ENCODE results near the gene DNAH3. TPM values are rescaled to one million over a fixed set of nuclear protein-coding genes. Genes with fewer than 3 reads are reported as not detected.

DNAH3 gene
- total RNA-seq, 1 experiment from 2014 or later, result 0.24 TPM

DNA sequence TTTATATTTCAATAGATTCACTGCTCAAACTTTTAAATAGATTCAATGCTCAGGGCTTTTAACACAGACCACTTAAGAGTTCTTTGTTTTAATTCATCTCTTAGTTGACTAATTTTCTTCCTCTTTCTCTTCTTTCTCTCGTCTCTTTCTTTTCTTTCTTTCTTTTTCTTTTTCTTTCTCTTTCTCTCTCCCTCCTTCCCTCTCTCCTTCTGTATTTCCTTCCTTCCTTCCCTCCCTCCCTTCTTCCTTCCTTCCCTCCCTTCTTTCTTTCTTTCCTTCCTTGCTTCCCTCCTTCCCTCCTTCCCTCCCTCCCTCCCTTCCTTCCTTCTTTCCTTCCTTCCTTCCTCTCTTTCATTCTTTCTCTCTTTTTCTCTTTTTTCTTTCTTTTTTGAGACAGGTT lies 145.6 kb downstream of the DNAH3 start:
- no peaks in the 10 kb centered on the region for H3K9me3 ChIP-seq (ENCODE audit: control insufficient read depth, low read depth, low read length)
- H3K27me3 Mint-ChIP-seq (ENCODE audit: low read depth), result no peaks in the 10 kb centered on the region
- no peak overlapping the region for H2AFZ ChIP-seq (ENCODE audit: low read length)
- no peaks in the 10 kb centered on the region for H3K79me2 ChIP-seq (ENCODE audit: insufficient read depth, low read length)
- H3K27ac ChIP-seq (ENCODE audit: insufficient read length, low read depth, low read length), result no peak overlapping the region
- no peak overlapping the region for H3K4ac ChIP-seq (ENCODE audit: low read depth, low read length)
- no peak overlapping the region for H3K56ac ChIP-seq (ENCODE audit: insufficient read length, low read depth, low read length)
- no peak overlapping the region for H4K5ac ChIP-seq (ENCODE audit: insufficient read length, low read depth, low read length)
- no peaks in the 10 kb centered on the region for H3K36me3 Mint-ChIP-seq (ENCODE audit: insufficient read depth in 1 of 3, low read depth in 3 of 3)
- H4K8ac ChIP-seq (replicated peaks; ENCODE audit: insufficient read length, low read depth, low read length), result no peak overlapping the region
- no peaks in the 10 kb centered on the region for H3K4me1 ChIP-seq (ENCODE audit: insufficient read depth, low read length)
- no peak overlapping the region for H3K4me2 ChIP-seq (ENCODE audit: insufficient read depth, insufficient read length, low read length)
- no CpG with 5 or more reads among the region's 1 CpG for WGBS (ENCODE audit: extremely low coverage, insufficient read length, low lambda C conversion rate)
- H3K9me3 Mint-ChIP-seq, result no peaks in the 10 kb centered on the region
- no peak overlapping the region for H3T11ph ChIP-seq (ENCODE audit: low read length)
- no peak overlapping the region for H3K14ac ChIP-seq (ENCODE audit: insufficient read depth, low read length)
- no peak overlapping the region for H2BK12ac ChIP-seq (ENCODE audit: insufficient read length, low read depth, low read length)
- H3K27me3 ChIP-seq (ENCODE audit: insufficient read depth, low read length), result no peaks in the 10 kb centered on the region
- H2BK15ac ChIP-seq (ENCODE audit: low read depth, low read length), result no peak overlapping the region
- no peak overlapping the region for H2BK5ac ChIP-seq (ENCODE audit: insufficient read length, low read length)
- H3K79me1 ChIP-seq (ENCODE audit: insufficient read depth, low read depth, low read length, poor library complexity, severe bottlenecking), result no peaks in the 10 kb centered on the region
- H2BK120ac ChIP-seq (ENCODE audit: low read depth, low read length, poor library complexity, severe bottlenecking), result no peak overlapping the region
- H3K23ac ChIP-seq (ENCODE audit: insufficient read length, low read depth, low read length), result no peak overlapping the region
- no peak overlapping the region for H3K27ac Mint-ChIP-seq
- H4K91ac ChIP-seq (ENCODE audit: insufficient read length, low read depth, low read length), result no peak overlapping the region
- H4K20me1 ChIP-seq (ENCODE audit: control insufficient read depth, insufficient read depth, insufficient read length), result no peaks in the 10 kb centered on the region
- H2BK20ac ChIP-seq (ENCODE audit: low read depth, low read length, poor library complexity, severe bottlenecking), result no peak overlapping the region
- H2AK5ac ChIP-seq (ENCODE audit: insufficient read length, low read length), result no peak overlapping the region
- no peak for DNase-seq
- no peak overlapping the region for H3K4me3 Mint-ChIP-seq
- H3K4me1 Mint-ChIP-seq, result no peaks in the 10 kb centered on the region; a peak in 1 of 4 replicates
- H3K23me2 ChIP-seq (ENCODE audit: insufficient read length, low read depth, low read length, poor library complexity, severe bottlenecking), result no peaks in the 10 kb centered on the region
- TF ChIP-seq, protein P1, sequence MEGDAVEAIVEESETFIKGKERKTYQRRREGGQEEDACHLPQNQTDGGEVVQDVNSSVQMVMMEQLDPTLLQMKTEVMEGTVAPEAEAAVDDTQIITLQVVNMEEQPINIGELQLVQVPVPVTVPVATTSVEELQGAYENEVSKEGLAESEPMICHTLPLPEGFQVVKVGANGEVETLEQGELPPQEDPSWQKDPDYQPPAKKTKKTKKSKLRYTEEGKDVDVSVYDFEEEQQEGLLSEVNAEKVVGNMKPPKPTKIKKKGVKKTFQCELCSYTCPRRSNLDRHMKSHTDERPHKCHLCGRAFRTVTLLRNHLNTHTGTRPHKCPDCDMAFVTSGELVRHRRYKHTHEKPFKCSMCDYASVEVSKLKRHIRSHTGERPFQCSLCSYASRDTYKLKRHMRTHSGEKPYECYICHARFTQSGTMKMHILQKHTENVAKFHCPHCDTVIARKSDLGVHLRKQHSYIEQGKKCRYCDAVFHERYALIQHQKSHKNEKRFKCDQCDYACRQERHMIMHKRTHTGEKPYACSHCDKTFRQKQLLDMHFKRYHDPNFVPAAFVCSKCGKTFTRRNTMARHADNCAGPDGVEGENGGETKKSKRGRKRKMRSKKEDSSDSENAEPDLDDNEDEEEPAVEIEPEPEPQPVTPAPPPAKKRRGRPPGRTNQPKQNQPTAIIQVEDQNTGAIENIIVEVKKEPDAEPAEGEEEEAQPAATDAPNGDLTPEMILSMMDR (conservative IDR thresholded peaks at IDR 0.05), result no peak
- H3K18ac ChIP-seq (ENCODE audit: insufficient read length, low read depth, low read length), result no peak overlapping the region
- H3K9ac ChIP-seq (ENCODE audit: extremely low read depth, insufficient read length, low read length), result no peak overlapping the region

Measured in H9 (cell line).